T-helper 9 cell (primary cell): Measurements from ENCODE around the gene STK32C.
"Not testable (repeated sequence)": the region's sequence is repeated elsewhere in the genome, so short reads cannot be mapped to it uniquely, and the experiment has no call there.

ENCODE experiments used
- DNase-seq: peaks from one replicate; pipeline ENCODE4 v3.0.0-alpha.2; 2020

STK32C gene

DNA sequence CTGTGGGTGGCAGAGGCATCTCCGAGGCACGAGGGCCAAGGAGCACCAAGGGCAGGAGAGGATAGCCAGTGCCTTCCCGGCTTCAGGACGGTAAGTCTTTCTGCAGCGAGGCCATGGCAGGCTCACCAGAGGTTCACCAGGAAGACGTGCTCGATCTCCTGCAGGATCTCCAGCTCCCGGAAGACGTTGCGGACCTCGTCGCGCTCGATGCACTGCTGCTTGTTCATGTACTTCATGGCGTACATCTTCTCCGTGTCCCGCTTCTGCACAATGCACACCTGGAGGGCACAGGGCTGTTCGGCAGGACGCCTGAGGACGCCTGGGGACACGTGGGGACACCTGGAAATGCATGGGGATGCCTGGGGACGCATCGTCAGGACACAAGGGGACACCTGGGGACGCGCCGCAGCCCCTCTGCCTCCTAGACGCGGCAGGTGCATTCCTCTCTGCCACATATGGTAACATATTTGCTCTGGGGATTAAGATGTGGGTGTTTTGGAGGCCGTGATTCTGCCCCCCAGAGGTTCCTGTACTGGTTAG, 79.8 kb downstream of the STK32C start:
- DNase-seq = no peak

DNA sequence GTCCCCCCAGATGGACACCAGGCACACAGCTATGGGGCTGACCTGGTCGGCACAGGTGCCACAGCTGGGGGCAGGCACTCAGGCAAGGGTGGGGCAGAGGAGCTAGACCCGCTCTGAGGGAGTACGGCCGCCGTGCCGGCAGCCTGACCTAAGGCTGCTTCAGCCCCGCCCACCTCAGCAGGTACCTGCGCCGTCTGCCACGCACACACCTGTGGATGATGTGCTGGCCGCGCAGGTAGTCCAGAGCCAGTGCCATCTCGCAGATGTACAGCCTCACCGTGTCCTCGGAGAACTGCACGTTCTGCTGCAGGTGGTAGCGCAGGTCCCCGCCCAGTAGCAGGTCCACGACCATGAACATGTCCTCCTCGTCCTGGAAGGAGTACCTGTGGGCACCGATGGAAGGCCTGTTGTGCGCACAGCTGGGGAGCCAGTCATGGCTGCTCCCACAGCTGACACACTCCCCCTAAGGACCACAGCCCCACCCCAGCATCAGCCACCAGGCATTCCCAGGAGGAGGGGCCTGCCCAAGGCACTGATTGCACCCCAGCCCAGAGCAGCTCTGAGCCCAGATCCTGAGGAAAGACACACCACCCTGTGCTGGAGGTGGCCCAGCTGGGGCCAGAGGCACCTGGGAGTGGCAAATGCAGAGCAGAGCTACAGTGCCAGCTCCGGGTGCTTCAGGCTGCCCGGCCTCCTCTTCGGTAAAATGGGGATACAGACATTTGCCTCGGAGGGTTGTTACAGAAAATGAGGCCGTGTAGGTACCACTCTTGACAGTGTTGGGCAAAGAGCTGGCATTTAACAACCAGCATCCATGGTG, 81.0 kb downstream of the STK32C start:
- no peak for DNase-seq

DNA sequence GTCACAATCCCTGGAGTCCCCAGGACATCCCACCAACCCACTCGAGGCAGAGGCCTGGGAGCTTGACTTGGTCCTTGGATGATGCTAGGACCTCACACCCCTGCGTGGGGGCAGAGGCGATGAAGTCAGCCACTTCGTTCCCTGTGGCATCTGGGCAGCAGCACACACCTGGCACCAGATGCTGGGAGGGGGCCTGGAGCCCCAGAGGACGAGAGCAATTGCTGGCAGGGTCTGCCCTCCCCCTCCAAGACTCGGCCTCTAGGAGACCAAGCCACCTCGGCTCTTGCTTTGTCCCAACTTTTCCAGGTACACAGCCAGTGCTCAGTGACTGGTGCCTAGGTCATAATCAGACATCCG, 81.9 kb downstream of the STK32C start:
- DNase-seq = no peak

DNA sequence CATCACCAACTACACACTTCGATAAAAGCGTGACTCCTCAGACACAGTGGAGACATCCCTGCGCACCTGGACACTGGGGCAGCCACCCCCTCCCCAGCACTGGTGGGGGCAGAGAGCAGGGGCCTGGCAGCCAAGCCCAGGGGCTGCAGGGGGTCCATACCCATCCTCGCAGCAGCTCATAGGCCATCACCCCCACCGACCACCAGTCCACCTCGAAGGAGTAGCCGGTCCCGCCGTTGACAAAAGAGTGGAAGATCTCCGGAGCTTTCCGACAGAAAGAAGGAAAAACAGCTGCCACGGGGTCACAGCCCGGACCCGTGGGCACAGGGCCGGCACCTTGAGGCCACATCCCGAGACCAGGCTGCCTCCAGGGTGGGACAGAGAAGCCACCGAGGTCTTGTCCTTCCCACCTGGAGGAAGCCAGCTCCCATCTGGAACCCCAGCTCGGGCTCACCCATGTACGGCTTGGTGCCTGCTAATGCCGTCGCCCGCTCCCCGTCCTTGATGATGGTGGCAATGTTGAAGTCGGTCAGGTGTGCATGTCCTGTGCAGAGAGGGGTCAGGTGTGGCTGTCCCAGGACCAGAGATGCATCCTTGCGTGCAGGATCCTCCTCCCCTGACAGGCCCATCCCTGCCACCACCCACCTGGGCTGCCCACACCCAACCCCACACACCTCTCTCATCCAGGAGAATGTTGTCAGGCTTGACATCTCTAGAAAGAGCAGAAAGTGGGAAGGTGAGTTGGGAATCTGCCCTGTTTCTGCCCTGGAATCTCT, 82.5 kb downstream of the STK32C start:
- no peak for DNase-seq

DNA sequence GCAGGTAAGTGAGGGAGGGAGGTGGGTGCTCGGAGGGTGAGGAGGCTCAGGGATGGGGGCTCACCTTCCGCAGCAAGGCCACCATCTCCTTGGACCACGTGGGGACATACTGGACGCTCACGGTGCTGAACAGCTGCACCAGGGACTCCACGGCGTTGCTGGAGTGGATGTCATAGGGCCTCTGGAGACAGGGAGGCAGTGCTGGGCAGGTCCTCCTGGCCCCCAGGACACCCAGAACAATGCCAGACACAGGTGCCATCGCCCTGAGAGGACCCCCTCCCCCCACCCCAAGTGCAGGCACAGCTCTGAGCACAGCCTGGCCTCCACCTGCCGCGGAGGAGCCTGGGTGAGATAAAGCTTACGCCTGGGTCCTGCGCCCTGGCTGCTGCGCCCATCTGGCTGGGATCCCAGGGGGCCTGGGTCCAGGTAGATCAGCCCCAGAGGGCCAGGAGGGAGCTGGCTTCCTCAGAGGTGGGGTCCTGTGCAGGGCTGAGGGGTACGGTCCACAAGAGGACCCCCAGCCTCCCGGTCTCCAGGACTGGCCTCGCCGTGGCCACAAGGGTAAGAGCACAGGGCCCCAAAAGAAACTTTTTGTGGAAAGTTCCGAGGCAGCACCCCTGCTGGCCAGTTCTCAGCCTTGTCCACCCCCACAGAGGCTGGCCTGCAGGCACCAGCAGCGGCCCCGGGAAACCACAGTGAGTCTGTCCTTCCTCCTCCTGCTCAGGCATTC, 83.2 kb downstream of the STK32C start:
- DNase-seq = no peak

DNA sequence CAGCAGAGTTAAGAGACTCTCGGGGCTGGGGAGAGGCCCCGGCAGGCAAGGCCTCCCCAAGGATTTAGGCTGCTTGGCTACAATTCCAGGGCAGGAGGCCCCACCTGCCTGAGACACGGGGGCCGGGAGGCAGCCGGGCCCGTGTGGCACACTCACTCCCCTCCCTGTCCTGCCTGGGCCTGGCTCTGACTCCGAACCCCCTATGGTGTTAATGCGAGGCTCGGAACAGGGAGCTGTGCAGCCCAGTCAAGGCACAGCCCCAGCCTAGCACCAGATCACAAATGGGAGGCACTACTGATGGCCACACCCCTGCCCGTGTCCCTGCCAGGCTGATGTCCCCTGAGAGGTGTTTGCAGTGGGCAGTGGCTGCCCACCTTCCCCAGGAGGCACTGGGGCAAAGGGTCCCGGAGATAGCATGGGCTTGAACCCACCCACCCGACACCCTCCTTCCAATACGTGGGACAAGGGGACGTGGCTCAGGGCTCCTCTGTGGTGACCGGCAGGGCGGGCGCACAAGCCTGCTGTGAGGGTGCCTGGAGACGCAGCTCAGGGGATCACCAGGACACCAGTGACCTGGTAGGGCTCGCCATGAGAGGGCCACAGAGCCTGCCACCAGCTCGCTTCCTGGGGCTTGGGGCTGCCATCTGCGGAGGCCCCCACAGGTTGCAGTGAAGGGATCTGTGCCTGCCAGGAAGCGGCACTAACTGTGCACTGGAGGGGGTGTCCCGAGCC, 84.0 kb downstream of the STK32C start:
- DNase-seq = no peak

DNA sequence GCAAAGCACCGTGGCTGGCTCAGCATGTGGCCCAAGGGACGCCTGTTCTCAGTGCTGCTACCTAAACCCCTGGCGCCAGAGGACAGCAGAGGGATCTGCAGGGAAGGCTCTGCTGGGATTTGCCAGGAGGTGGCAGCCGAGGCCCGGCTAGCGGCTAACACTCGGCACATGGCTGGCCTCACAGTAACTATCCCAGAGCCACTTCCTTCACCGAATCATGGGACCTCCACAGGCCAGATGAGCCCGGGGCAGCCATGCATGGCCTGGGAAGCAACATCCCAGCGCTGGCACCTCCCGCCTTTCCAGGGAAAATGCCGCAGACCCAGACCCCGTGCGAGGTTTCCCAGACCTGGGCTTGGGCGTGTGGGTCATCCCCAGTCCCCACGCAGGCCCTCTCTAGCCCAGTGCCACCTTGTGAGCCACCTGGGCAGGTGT, 84.6 kb downstream of the STK32C start:
- DNase-seq = peak; percentile 34

DNA sequence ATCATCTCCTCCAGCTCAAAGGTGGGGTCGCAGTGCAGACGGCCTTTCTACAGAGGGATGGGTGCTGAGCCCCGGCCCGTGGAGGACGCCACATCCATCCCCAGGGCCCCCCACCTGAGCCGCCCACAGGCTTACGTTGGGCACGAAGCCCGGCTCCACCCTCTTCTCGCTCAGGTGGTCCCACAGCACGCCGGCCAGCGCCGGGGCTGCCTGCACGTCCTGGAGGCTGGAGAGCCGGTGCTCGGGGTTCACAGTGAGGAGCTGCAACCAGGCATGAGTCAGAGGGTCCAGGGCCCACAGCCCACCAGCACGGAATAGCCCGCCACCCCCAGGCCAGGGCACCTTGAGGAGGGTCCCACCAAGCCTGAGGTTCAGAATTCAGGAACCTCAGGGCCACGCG, 85.0 kb downstream of the STK32C start:
- no peak for DNase-seq

DNA sequence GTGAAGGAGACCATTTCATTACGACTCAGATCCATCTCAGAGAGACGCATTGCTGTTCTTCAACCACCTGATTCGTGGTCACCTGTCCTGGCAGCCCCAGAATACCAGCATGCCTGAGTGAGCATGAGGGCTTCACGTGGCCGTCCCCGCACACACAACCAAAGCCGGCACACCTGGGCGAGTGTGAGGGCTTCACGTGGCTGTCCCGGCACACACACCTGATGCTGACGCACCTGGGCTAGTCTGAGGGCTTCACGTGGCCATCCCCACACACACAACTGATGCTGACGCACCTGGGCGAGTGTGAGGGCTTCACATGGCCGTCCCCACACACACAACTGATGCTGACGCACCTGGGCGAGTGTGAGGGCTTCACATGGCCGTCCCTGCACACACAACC, 86.8 kb downstream of the STK32C start:
- DNase-seq = not testable (repeated sequence)

DNA sequence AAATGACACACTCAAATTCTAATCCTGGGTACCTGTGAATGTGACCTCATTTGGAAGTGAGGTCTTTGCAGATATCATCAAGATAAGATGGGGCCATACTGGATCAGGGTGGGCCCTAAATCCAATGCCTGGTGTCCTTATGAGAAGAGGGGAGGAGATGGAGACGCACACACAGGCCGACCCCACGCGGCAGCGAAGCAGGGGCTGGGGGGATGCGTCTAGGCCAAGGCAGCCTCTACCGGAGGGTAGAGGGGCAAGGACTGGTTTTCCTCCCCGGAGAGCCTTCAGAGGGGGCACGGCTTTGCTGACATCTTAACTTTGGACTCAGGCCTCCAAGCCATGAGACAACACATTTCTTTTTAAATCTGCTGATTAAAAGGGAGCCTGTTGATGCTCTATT, 87.7 kb downstream of the STK32C start:
- DNase-seq = no peak

DNA sequence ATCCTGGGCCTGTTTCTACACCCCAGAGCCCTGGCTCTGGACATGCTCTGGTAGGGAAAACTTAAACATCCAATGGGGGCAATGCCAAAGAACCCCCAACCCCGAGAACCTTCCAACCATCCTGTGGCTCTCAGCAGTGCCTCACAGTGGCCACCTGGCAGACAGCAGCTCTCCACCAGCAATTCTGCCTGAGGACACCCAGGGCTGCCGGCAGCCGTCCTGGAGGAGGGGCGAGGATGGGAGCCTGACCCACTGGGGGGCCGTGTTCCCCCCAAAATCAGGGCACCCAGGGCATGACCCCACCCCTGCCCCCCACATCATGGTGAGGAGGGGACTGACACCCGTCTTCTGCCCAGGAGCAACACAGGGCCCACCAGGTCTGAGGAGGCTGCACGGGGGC, 88.3 kb downstream of the STK32C start:
- no peak for DNase-seq

DNA sequence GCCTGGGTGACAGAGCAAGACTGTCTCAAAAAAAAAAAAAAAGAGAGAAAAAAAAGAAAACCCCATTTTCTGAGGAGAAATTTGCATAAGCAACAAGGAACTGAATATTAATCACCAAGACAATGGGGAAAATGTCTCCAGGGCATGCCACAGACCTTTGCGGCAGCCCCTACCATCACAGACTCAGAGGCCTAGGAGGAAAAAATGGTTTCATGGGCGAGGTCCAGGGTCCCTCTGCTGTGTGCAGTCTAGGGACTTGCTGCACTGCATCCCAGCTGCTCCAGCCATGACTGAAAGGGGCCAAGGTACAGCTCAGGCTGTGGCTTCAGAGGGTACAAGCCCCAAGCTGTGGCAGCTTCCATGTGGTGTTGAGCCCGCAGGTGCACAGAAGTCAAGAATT, 91.3 kb downstream of the STK32C start:
- DNase-seq = not testable (repeated sequence)

DNA sequence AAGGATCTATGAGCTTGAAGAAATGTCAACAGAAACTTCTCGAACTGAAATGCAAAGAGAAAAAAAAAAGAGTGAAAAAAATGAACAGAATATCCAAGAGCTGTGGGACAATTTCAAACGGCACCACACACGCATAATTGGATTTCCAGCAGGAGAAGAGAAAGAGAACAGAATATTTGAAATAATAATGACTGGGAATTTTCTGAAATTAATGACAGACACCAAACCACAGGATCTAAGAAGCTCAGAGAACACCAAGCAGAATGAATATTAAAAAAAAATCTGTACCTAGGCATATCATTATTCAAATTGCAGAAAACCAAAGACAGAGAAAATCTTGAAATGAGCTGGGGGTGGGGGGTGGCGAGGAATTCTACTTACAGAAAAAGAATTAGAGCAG, 93.8 kb downstream of the STK32C start:
- DNase-seq = no peak

DNA sequence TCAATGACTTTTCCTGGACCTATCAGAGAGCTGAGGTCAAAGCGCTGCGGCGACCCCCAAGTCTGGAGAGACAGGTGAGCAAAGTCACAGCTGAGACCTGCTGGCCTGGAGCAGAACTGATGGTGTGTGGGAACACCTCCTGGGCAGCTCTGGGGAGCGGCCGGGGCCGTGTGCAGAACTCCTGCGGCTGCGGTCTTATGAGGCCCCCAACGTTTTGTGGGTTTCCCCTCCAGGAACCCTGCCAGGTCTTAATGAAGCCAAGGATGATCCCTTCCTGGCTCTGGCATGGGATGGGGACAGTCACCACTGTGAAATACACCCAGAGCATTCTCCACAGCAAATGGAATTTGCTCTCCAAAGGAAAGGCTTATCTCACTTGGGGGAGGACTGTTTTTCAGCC, 94.9 kb downstream of the STK32C start:
- DNase-seq = no peak

DNA sequence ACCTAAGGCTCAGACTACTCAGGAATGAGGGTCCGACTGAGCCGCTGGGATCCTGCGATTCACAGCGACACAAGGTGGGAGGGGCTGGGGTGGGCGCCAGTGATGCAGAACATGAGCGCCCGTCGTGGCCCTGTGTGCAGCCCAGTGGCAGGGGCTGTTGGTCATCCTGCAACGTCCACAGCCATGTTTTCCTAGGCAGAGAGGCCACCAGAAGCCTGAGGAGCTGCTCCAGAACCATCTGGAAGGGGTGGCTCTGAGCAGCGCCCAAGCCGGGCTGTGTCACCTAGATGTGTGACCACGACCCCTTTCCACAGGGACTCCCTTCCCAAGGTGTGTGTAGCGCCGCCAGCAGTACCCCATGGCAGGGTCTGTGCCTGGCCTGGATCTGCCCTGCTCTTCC, 96.5 kb downstream of the STK32C start:
- DNase-seq = no peak

DNA sequence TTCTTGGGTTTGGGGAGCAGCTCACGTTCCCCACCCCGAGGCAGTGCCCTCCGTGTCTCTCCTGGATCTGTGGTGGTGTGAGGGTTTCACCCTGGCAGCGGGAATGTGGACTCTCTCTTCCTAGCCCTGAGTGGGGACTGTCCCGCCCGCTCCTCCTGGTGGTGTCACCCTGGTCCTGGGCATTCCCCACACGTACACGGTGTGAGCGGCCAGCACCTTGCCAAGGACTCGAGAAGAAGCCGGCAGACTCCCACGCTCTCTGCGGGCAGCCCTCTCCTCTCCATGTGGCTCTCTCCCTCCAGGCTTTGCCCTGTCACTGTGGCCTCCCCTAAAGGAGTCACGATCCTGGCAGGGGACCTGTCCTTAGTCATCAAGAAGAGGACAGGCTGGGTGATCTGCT, 97.0 kb downstream of the STK32C start:
- DNase-seq = no peak

DNA sequence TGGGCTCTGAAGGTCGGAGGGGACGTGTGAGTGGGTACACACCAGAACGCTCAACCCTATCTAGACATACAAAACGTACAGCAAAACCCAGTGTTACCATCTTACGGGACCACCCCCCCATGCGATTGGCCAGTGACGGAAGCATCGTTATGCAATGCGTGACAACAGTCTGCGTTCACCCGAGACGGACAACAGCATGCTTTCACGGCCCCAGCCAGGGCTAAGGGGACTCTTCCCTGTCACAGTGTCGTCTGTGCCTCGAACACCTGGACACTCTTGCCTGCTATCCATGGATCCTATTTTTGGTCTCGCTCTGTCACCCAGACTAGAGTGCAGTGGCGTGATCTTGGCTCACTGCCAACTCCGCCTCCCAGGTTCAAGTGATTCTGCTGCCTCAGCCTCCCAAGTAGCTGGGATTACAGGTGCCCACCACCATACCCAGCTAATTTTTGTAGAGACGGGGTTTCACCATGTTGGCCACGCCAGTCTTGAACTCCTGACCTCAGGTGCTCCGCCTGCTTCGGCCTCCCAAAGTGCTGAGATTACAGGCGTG, 97.7 kb downstream of the STK32C start:
- no peak for DNase-seq

DNA sequence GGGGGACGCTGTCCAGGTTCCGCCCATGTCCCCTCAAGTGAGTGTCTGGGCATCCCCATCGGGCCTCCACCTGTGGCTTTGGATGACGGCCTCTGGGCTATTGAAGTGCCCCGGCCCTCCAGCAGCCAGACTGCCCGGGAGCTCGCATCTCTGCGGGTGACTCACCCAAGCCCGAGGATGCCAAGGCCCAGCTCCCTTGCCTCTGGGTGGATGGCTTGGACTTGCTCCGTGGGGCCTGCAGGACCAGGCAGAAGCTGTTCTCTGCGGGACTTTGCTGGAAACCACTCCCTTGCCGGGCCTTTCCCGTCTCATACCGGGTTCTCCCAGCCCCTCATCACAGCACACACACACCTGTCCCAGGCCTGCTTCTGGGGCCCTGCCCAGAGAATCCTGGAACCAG, 98.6 kb downstream of the STK32C start:
- DNase-seq = no peak

DNA sequence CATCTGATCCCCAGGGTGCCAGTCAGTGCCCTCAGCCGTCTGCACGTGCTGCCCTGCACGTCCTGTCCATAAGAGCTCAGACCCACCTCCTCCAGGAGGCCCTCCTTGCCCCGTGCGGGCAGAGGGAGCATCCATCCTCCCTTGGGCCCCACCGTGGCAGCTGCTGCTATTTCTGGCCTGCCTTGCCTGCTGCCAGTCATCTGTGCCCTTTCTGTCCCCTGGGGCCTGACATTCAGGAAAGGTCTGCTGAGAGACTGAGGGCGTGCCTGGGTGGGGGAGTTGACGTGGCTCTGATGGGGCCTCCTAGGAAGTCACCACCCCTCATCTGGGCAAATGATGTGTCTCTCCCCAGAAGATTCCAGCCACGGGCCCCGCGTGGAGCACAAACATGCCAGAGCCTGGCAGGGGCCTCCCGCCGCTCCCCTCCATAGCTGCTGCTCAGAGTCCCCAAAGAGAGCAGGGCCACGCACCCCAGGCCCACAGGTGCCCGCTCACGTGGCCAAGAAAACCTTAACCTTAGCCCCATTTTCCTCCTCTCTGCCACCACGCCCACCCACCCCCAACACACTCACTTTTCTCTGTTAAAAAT, 99.2 kb downstream of the STK32C start:
- no peak for DNase-seq

DNA sequence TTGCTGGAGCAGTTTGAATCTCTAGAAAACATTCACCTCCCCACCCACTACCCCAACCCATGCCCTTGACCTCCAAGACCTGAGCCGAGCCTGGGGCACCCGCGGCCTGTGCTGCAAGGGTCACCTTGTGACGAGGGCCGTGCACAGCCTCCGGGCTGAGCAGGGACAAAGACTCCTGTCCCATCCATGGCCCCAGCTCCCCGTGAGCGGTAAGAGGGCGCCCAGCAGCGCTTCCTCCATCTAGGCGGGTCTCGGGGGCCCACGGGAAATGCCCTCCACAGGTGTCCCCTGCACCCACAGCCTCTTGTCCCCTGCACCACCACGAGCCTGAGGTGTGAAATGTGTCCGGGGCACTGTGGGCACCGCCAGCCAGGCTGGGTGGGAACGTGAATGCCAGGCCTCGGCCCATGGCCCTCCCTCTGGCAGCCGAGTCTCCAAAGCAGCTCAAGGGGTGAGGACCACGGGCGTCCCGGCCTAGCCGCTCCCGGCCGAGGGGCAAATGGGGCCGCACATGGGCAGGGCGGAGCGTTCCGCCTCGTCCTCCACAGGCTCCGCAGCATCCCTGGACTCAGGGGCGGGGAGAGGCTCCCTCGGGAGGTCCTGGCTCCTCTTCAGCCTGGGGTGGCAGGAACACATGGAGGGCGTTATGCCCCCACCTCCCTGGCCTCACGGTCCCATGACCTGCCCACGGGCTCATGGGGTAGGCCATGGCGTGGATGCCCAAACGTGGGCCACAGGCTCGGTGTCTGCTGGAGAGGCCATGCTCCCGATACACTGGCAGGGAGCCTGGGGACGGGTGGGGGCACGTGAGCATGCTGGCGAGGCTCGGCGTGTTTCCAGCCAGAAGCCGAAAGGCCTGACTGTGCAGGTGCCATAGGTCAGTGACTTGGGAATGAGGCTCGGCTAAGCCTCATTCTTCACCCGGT, 100.0 kb downstream of the STK32C start:
- DNase-seq = no peak
